GM12878 (cell line): ENCODE data around the gene RETREG3. TPM values are rescaled to one million over a fixed set of nuclear protein-coding genes. Genes with fewer than 3 reads are reported as not detected.

Experiments used
- ATF7 ChIP-seq: fragments of 450-650 bp; IDR thresholded peaks from 2 replicates; pipeline ENCODE4 v1.6.1; 2016; ENCODE audit warnings: low read depth, mild to moderate bottlenecking
- BACH1 ChIP-seq: fragments of 450-650 bp; IDR thresholded peaks from 2 replicates; pipeline ENCODE4 v1.6.1; 2017; ENCODE audit warnings: mild to moderate bottlenecking, borderline replicate concordance
- CBX5 ChIP-seq: sonication (generic); IDR thresholded peaks from 2 replicates; pipeline ENCODE4 v1.6.1; 2016; ENCODE audit warnings: low read depth, moderate library complexity, mild to moderate bottlenecking, inconsistent platforms
- CREM ChIP-seq: IDR thresholded peaks from 2 replicates; pipeline ENCODE4 v1.6.1; 2014; ENCODE audit warnings: antibody characterized with exemption, low read depth
- DPF2 ChIP-seq: fragments of 450-650 bp; IDR thresholded peaks from 2 replicates; pipeline ENCODE4 v1.6.1; 2017; ENCODE audit warnings: mild to moderate bottlenecking
- EP300 ChIP-seq, 2 experiments: fragments of 150-350 bp in 1 of 2; IDR thresholded peaks; 2 replicates each; pipeline ENCODE4 v1.6.1; 2011 to 2012; ENCODE audit warnings: low read depth in 2 of 2, low read length in 2 of 2, borderline replicate concordance in 1 of 2, improper control_type of control experiment in 1 of 2, inconsistent platforms in 1 of 2; ENCODE audit not compliant: control insufficient read depth in 1 of 2
- JUNB ChIP-seq: IDR thresholded peaks from 2 replicates; pipeline ENCODE4 v1.6.1; 2016; ENCODE audit warnings: antibody characterized with exemption, mild to moderate bottlenecking
- KAT2A ChIP-seq: conservative IDR thresholded peaks from 2 replicates; pipeline ENCODE4 v1.6.1; 2011; ENCODE audit warnings: low read depth, low read length; ENCODE audit not compliant: control insufficient read depth
- MEF2A ChIP-seq: IDR thresholded peaks from 2 replicates; pipeline ENCODE4 v1.6.1; 2011; ENCODE audit warnings: low read depth, mild to moderate bottlenecking, low read length, moderate library complexity; ENCODE audit not compliant: insufficient read depth
- MYB ChIP-seq: fragments of 150-350 bp; IDR thresholded peaks from 2 replicates; pipeline ENCODE4 v1.6.1; 2014; ENCODE audit warnings: mild to moderate bottlenecking, low read depth, low read length, borderline replicate concordance
- NBN ChIP-seq: fragments of 450-650 bp; IDR thresholded peaks from 2 replicates; pipeline ENCODE4 v1.6.1; 2016
- NFIC ChIP-seq: IDR thresholded peaks from 2 replicates; pipeline ENCODE4 v1.6.1; 2012; ENCODE audit warnings: low read depth, mild to moderate bottlenecking, inconsistent platforms, low read length, moderate library complexity
- NFXL1 ChIP-seq: fragments of 450-650 bp; IDR thresholded peaks from 2 replicates; pipeline ENCODE4 v1.6.1; 2017; ENCODE audit warnings: antibody characterized with exemption, mild to moderate bottlenecking, borderline replicate concordance
- NR2C1 ChIP-seq: fragments of 450-650 bp; IDR thresholded peaks from 2 replicates; pipeline ENCODE4 v1.6.1; 2017; ENCODE audit warnings: antibody characterized with exemption, mild to moderate bottlenecking, moderate library complexity
- RCOR1 ChIP-seq: conservative IDR thresholded peaks from 2 replicates; pipeline ENCODE4 v1.6.1; 2012; ENCODE audit warnings: low read depth, low read length, improper control_type of control experiment
- RFX5 ChIP-seq: IDR thresholded peaks from 2 replicates; pipeline ENCODE4 v1.6.1; 2011; ENCODE audit warnings: low read depth, low read length, improper control_type of control experiment
- SIN3A ChIP-seq: IDR thresholded peaks from 2 replicates; pipeline ENCODE4 v1.6.1; 2012; ENCODE audit warnings: low read depth, low read length, improper control_type of control experiment
- SMAD1 ChIP-seq: fragments of 450-650 bp; IDR thresholded peaks from 2 replicates; pipeline ENCODE4 v1.6.1; 2018; ENCODE audit warnings: mild to moderate bottlenecking, low read depth; ENCODE audit not compliant: partially characterized antibody
- SMARCA5 ChIP-seq: fragments of 450-650 bp; IDR thresholded peaks from 2 replicates; pipeline ENCODE4 v1.6.1; 2017; ENCODE audit warnings: mild to moderate bottlenecking
- SP1 ChIP-seq: IDR thresholded peaks from one replicate; pipeline ENCODE4 v1.6.1; 2011; ENCODE audit warnings: low read depth, low read length
- SREBF2 ChIP-seq: IDR thresholded peaks from 2 replicates; pipeline ENCODE4 v1.6.1; 2012; ENCODE audit warnings: mild to moderate bottlenecking, low read length
- STAT1 ChIP-seq: fragments of 450-650 bp; conservative IDR thresholded peaks from 2 replicates; pipeline ENCODE4 v1.6.1; 2014; ENCODE audit warnings: antibody characterized with exemption, mild to moderate bottlenecking
- TCF12 ChIP-seq: IDR thresholded peaks from 2 replicates; pipeline ENCODE4 v1.6.1; 2011; ENCODE audit warnings: low read depth, mild to moderate bottlenecking, low read length
- TCF3 ChIP-seq: IDR thresholded peaks from 2 replicates; pipeline ENCODE4 v1.6.1; 2012; ENCODE audit warnings: low read depth, mild to moderate bottlenecking, low read length, borderline replicate concordance; ENCODE audit not compliant: insufficient read depth
- ZNF24 ChIP-seq: fragments of 450-650 bp; IDR thresholded peaks from 2 replicates; pipeline ENCODE4 v1.6.1; 2017; ENCODE audit warnings: antibody characterized with exemption, mild to moderate bottlenecking
- ZSCAN29 ChIP-seq: fragments of 450-650 bp; IDR thresholded peaks from 2 replicates; pipeline ENCODE4 v1.6.1; 2017; ENCODE audit warnings: mild to moderate bottlenecking, moderate library complexity
- polyA plus RNA-seq, 11 experiments: library from polyadenylated mRNA; depleted of rRNA in 4 of 11; unstranded in 6 of 11; stranded (reverse) in 5 of 11; fragments of >200 nt; fragmentation: Nextera tagmentation in 4 of 11; fragmentation: Illumina TruSeq in 1 of 11; extraction: Ambion mirVana in 4 of 11; extraction: Trizol in 1 of 11; gene quantifications; 1 replicate in 1 of 11; 2 replicates in 10 of 11; pipeline versions ENCODE4 v1.2.1 to v1.2.3, GENCODE V29; 2011 to 2016; ENCODE audit warnings: inconsistent platforms in 2 of 11, missing spikeins in 2 of 11, low read depth in 1 of 11
- total RNA-seq, 4 experiments: library from RNA; depleted of rRNA in 3 of 4; stranded (reverse); fragments of >200 nt in 3 of 4; fragmentation: Illumina TruSeq in 1 of 4; extraction: Trizol in 1 of 4; gene quantifications; 2 replicates each; pipeline versions ENCODE4 v1.2.1 to v1.2.3, GENCODE V29; 2013 to 2021
- TF ChIP-seq, protein P1 (sequence below): fragments of 150-350 bp; IDR thresholded peaks from 2 replicates; pipeline ENCODE4 v1.6.1; 2016; ENCODE audit warnings: low read depth, low read length
- TF ChIP-seq, protein P2 (sequence below): fragments of 150-350 bp; IDR thresholded peaks from 2 replicates; pipeline ENCODE4 v1.6.1; 2014; ENCODE audit warnings: mild to moderate bottlenecking, low read depth, low read length
- TF ChIP-seq, protein P3 (sequence below): IDR thresholded peaks from 2 replicates; pipeline ENCODE4 v1.6.1; 2012; ENCODE audit warnings: low read depth, low read length, improper control_type of control experiment

The RETREG3 gene
- total and polyA plus RNA-seq, 10 of the 15 experiments (the other 5 are each of a cell fraction or from before 2014, with no cell fraction given) = 7.0 to 50.6 (median 27.3) TPM

DNA sequence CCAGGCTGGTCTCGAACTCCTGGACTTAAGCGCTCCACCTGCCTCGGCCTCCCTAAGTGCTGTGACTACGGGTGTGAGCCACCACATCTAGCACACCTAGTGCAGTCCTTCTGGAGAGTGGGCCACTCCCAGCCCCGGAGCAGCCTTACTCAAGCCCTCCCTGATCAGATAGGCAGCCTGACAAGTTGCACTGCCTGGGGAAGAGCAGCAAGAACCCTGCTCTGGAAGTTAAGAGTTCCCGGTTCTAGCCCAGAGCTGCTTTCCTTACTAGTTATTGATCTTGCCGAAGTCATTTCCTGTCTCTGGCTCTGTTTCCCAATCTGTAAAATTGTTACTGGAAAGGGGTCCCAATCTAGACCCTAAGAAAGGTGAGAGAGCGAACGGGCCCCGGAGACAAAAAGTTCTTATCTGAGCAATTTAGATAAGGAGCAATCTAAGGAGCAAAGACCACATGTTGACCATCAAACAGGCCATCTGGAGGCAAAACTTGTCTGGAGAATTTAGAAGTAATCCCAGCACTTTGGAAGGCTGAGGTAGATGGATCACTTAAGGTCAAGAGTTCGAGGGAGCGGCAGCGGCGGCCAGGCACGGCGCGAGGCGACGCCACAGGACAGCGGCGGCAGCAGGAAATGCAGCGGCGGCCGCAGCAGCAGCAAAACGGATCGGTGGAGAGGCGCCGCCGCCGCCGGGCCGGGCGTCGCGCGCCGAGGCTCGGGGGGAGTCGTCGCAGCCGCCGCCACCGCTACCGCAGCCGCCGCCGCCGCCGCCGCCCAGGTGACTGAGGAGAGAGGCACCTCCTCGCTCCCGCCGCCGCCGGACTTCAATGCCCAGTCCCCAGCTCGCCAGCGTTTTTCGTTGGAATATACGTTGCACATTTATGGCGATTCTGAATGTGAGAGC, 77.5 kb downstream of the RETREG3 start (continued):
- TF ChIP-seq RFX5 = no peak
- no peak for TF ChIP-seq MEF2A
- TF ChIP-seq BACH1 = peak; percentile 68; the same call in 1 of the 2 replicates
- no peak for TF ChIP-seq NBN
- no peak for TF ChIP-seq SMAD1
- no peak for TF ChIP-seq SP1
- TF ChIP-seq KAT2A = no peak
- no peak for TF ChIP-seq SREBF2
- TF ChIP-seq NFIC = no peak
- TF ChIP-seq TCF12 = no peak
- no peak for TF ChIP-seq EP300 (IDR thresholded peaks at IDR 0.05; ENCODE audit: borderline replicate concordance in 1 of 2, control insufficient read depth in 1 of 2, low read depth in 2 of 2, low read length in 2 of 2)
- no peak for TF ChIP-seq JUNB
- no peak for TF ChIP-seq ATF7
- TF ChIP-seq, protein P1, sequence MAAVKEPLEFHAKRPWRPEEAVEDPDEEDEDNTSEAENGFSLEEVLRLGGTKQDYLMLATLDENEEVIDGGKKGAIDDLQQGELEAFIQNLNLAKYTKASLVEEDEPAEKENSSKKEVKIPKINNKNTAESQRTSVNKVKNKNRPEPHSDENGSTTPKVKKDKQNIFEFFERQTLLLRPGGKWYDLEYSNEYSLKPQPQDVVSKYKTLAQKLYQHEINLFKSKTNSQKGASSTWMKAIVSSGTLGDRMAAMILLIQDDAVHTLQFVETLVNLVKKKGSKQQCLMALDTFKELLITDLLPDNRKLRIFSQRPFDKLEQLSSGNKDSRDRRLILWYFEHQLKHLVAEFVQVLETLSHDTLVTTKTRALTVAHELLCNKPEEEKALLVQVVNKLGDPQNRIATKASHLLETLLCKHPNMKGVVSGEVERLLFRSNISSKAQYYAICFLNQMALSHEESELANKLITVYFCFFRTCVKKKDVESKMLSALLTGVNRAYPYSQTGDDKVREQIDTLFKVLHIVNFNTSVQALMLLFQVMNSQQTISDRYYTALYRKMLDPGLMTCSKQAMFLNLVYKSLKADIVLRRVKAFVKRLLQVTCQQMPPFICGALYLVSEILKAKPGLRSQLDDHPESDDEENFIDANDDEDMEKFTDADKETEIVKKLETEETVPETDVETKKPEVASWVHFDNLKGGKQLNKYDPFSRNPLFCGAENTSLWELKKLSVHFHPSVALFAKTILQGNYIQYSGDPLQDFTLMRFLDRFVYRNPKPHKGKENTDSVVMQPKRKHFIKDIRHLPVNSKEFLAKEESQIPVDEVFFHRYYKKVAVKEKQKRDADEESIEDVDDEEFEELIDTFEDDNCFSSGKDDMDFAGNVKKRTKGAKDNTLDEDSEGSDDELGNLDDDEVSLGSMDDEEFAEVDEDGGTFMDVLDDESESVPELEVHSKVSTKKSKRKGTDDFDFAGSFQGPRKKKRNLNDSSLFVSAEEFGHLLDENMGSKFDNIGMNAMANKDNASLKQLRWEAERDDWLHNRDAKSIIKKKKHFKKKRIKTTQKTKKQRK = no peak
- TF ChIP-seq CBX5 = no peak
- TF ChIP-seq RCOR1 = no peak
- TF ChIP-seq TCF3 = no peak
- no peak for TF ChIP-seq ZNF24
- no peak for TF ChIP-seq NFXL1
- no peak for TF ChIP-seq SIN3A
- TF ChIP-seq, protein P2, sequence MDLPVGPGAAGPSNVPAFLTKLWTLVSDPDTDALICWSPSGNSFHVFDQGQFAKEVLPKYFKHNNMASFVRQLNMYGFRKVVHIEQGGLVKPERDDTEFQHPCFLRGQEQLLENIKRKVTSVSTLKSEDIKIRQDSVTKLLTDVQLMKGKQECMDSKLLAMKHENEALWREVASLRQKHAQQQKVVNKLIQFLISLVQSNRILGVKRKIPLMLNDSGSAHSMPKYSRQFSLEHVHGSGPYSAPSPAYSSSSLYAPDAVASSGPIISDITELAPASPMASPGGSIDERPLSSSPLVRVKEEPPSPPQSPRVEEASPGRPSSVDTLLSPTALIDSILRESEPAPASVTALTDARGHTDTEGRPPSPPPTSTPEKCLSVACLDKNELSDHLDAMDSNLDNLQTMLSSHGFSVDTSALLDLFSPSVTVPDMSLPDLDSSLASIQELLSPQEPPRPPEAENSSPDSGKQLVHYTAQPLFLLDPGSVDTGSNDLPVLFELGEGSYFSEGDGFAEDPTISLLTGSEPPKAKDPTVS = no peak
- TF ChIP-seq STAT1 = 0 out of 2 replicates have a peak, but pooled peaks have one; percentile 29
- peak; percentile 34; the same call in 1 of the 2 replicates for TF ChIP-seq NR2C1
- TF ChIP-seq MYB = no peak
- TF ChIP-seq, protein P3, sequence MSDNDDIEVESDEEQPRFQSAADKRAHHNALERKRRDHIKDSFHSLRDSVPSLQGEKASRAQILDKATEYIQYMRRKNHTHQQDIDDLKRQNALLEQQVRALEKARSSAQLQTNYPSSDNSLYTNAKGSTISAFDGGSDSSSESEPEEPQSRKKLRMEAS = no peak
- peak; percentile 75 for TF ChIP-seq ZSCAN29
- TF ChIP-seq DPF2 = peak; percentile 51
- 0 out of 2 replicates have a peak, but pooled peaks have one; percentile 31 for TF ChIP-seq CREM
- TF ChIP-seq SMARCA5 = peak; percentile 90
